ENCODE data around the gene PSMF1. TPM values are rescaled to one million over a fixed set of nuclear protein-coding genes. Genes with fewer than 3 reads are reported as not detected.

Gene PSMF1
- total RNA-seq, 2 donors from 2014 or later = 86.7 to 116 TPM

Other genes starting within 250 kb of the PSMF1 start
- 1 to 10 TPM; 1.4 to 1.6 TPM for gene ANGPT4, start 202.3 kb upstream of the PSMF1 start, total RNA-seq
- gene RSPO4, start 116.3 kb upstream of the PSMF1 start, total RNA-seq = not detected
- gene TMEM74B, start 66.4 kb downstream of the PSMF1 start, total RNA-seq = not detected
- 1 to 10 TPM in 1 of 2 donors, not detected in 1; 1.7 TPM for gene C20orf202, start 84.9 kb downstream of the PSMF1 start, total RNA-seq
- not detected for gene RAD21L1, start 107.4 kb downstream of the PSMF1 start, total RNA-seq
- 10 to 100 TPM; 13.4 to 14.6 TPM for gene SNPH, start 147.7 kb downstream of the PSMF1 start, total RNA-seq
- 10 to 100 TPM in 1 of 2 donors, 1 to 10 TPM in 1; 4.1 to 10.2 TPM for gene SDCBP2, start 210.5 kb downstream of the PSMF1 start, total RNA-seq